Measurements from ENCODE around the gene PTPN2.

DNA sequence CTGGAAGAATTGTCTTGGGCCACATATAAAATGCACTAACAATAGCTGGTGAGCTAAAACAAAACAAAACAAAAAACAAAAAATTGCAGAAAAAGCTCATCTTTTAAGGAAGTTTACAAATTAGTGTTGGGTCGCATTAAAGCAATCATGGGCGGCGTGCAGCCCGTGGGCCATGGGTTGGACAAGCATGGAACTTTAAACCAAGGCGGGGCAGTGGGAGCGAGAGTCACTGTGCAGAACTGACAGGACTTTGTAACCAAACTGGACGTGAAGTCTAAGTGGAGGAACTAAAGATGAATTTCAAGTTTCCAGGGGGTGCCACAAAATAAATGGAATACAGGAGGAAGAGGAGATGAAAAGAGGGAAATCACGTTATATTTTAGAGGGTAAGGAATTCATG lies 100.5 kb downstream of the PTPN2 start:
- TF ChIP-seq, protein P1, sequence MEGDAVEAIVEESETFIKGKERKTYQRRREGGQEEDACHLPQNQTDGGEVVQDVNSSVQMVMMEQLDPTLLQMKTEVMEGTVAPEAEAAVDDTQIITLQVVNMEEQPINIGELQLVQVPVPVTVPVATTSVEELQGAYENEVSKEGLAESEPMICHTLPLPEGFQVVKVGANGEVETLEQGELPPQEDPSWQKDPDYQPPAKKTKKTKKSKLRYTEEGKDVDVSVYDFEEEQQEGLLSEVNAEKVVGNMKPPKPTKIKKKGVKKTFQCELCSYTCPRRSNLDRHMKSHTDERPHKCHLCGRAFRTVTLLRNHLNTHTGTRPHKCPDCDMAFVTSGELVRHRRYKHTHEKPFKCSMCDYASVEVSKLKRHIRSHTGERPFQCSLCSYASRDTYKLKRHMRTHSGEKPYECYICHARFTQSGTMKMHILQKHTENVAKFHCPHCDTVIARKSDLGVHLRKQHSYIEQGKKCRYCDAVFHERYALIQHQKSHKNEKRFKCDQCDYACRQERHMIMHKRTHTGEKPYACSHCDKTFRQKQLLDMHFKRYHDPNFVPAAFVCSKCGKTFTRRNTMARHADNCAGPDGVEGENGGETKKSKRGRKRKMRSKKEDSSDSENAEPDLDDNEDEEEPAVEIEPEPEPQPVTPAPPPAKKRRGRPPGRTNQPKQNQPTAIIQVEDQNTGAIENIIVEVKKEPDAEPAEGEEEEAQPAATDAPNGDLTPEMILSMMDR (IDR thresholded peaks at IDR 0.05), result no peak
- no peak for TF ChIP-seq EZH2 (IDR thresholded peaks at IDR 0.05; ENCODE audit: borderline replicate concordance, insufficient read depth, low read depth, low read length, poor library complexity, severe bottlenecking)

Measured in B cell (primary cell).